H9 (cell line): Measurements from ENCODE around the gene SPINT1. TPM values are rescaled to one million over a fixed set of nuclear protein-coding genes. Genes with fewer than 3 reads are reported as not detected.

Source experiments
- DNase-seq: peaks from one replicate; pipeline ENCODE4 v3.0.0-alpha.2; 2017
- H2AFZ ChIP-seq: one replicate; pipeline ENCODE4 v1.6.1; 2013; ENCODE audit warnings: mild to moderate bottlenecking, low read length, control low read depth, moderate library complexity
- H2AK5ac ChIP-seq: 2 replicates; pipeline ENCODE4 v1.6.1; 2013; ENCODE audit warnings: low read length, control low read depth, mixed read lengths; ENCODE audit not compliant: insufficient read length
- H2BK120ac ChIP-seq: one replicate; pipeline ENCODE4 v1.6.1; 2013; ENCODE audit warnings: low read depth, mild to moderate bottlenecking, low read length, control low read depth, inconsistent platforms; ENCODE audit not compliant: poor library complexity, severe bottlenecking
- H2BK12ac ChIP-seq: 2 replicates; pipeline ENCODE4 v1.6.1; 2013; ENCODE audit warnings: low read length, control low read depth, mixed read lengths, low read depth; ENCODE audit not compliant: insufficient read length
- H2BK15ac ChIP-seq: 2 replicates; pipeline ENCODE4 v1.6.1; 2013; ENCODE audit warnings: low read depth, low read length, control low read depth
- H2BK20ac ChIP-seq: one replicate; pipeline ENCODE4 v1.6.1; 2013; ENCODE audit warnings: low read depth, mild to moderate bottlenecking, low read length, control low read depth, inconsistent platforms; ENCODE audit not compliant: poor library complexity, severe bottlenecking
- H2BK5ac ChIP-seq: 2 replicates; pipeline ENCODE4 v1.6.1; 2013; ENCODE audit warnings: low read length, control low read depth, mixed read lengths; ENCODE audit not compliant: insufficient read length
- H3K14ac ChIP-seq: 2 replicates; pipeline ENCODE4 v1.6.1; 2013; ENCODE audit warnings: low read length, control low read depth; ENCODE audit not compliant: insufficient read depth
- H3K18ac ChIP-seq: 2 replicates; pipeline ENCODE4 v1.6.1; 2013; ENCODE audit warnings: low read depth, mild to moderate bottlenecking, mixed read lengths, low read length, control low read depth; ENCODE audit not compliant: insufficient read length
- H3K23ac ChIP-seq: 2 replicates; pipeline ENCODE4 v1.6.1; 2013; ENCODE audit warnings: low read length, control low read depth, mixed read lengths, low read depth; ENCODE audit not compliant: insufficient read length
- H3K23me2 ChIP-seq: 2 replicates; pipeline ENCODE4 v1.6.1; 2013; ENCODE audit warnings: low read depth, mild to moderate bottlenecking, mixed read lengths, low read length, control low read depth; ENCODE audit not compliant: insufficient read length, poor library complexity, severe bottlenecking
- H3K27ac ChIP-seq: 2 replicates; pipeline ENCODE4 v1.5.1; 2013; ENCODE audit warnings: low read length, control low read depth, mixed read lengths, low read depth; ENCODE audit not compliant: insufficient read length
- H3K27me3 ChIP-seq: 2 replicates; pipeline ENCODE4 v1.6.1; 2013; ENCODE audit warnings: low read length, control low read depth, inconsistent platforms; ENCODE audit not compliant: insufficient read depth
- H3K4ac ChIP-seq: 2 replicates; pipeline ENCODE4 v1.6.1; 2013; ENCODE audit warnings: low read depth, mild to moderate bottlenecking, control low read depth, inconsistent platforms, low read length, moderate library complexity
- H3K4me1 ChIP-seq: 2 replicates; pipeline ENCODE4 v1.6.1; 2013; ENCODE audit warnings: low read length, control low read depth, inconsistent platforms; ENCODE audit not compliant: insufficient read depth
- H3K4me2 ChIP-seq: 2 replicates; pipeline ENCODE4 v1.6.1; 2013; ENCODE audit warnings: low read length, control low read depth, mixed read lengths; ENCODE audit not compliant: insufficient read length, insufficient read depth
- H3K56ac ChIP-seq: 2 replicates; pipeline ENCODE4 v1.6.1; 2013; ENCODE audit warnings: low read depth, mild to moderate bottlenecking, mixed read lengths, low read length, control low read depth; ENCODE audit not compliant: insufficient read length
- H3K79me1 ChIP-seq: 2 replicates; pipeline ENCODE4 v1.6.1; 2013; ENCODE audit warnings: low read depth, mild to moderate bottlenecking, moderate library complexity, low read length, control low read depth, inconsistent platforms; ENCODE audit not compliant: insufficient read depth, poor library complexity, severe bottlenecking
- H3K79me2 ChIP-seq: 2 replicates; pipeline ENCODE4 v1.6.1; 2013; ENCODE audit warnings: low read length, control low read depth, inconsistent platforms; ENCODE audit not compliant: insufficient read depth
- H3K9ac ChIP-seq: 2 replicates; pipeline ENCODE4 v1.6.1; 2013; ENCODE audit warnings: low read length, control low read depth, mixed read lengths; ENCODE audit not compliant: insufficient read length; ENCODE audit errors: extremely low read depth
- H3K9me3 ChIP-seq: one replicate; pipeline ENCODE4 v1.6.1; 2013; ENCODE audit warnings: low read depth, low read length, inconsistent platforms; ENCODE audit not compliant: control insufficient read depth
- H3T11ph ChIP-seq: one replicate; pipeline ENCODE4 v1.6.1; 2013; ENCODE audit warnings: mild to moderate bottlenecking, low read length, control low read depth, inconsistent platforms
- H4K20me1 ChIP-seq: one replicate; pipeline ENCODE4 v1.6.1; 2013; ENCODE audit not compliant: control insufficient read depth, insufficient read length, insufficient read depth
- H4K5ac ChIP-seq: 2 replicates; pipeline ENCODE4 v1.6.1; 2013; ENCODE audit warnings: low read depth, mild to moderate bottlenecking, mixed read lengths, low read length, control low read depth; ENCODE audit not compliant: insufficient read length
- H4K8ac ChIP-seq: replicated peaks from 2 replicates; pipeline ENCODE4 v1.6.1; 2013; ENCODE audit warnings: low read length, control low read depth, mixed read lengths, low read depth; ENCODE audit not compliant: insufficient read length
- H4K91ac ChIP-seq: 2 replicates; pipeline ENCODE4 v1.6.1; 2013; ENCODE audit warnings: low read depth, mild to moderate bottlenecking, moderate library complexity, mixed read lengths, low read length, control low read depth; ENCODE audit not compliant: insufficient read length
- H3K27ac Mint-ChIP-seq, 3 experiments: 2 replicates in 2 of 3; 3 replicates in 1 of 3; pipeline ENCODE4 v1.8.0; 2020 to 2021; ENCODE audit warnings: mixed read lengths in 3 of 3, mild to moderate bottlenecking in 1 of 3, moderate library complexity in 1 of 3
- H3K27me3 Mint-ChIP-seq: 2 replicates; pipeline ENCODE4 v1.8.0; 2021; ENCODE audit warnings: low read depth, mild to moderate bottlenecking, moderate library complexity, mixed read lengths
- H3K36me3 Mint-ChIP-seq, 3 experiments: 2 replicates in 2 of 3; 3 replicates in 1 of 3; pipeline ENCODE4 v1.8.0; 2020 to 2021; ENCODE audit warnings: low read depth in 3 of 3, mixed read lengths in 3 of 3; ENCODE audit not compliant: insufficient read depth in 1 of 3
- H3K4me1 Mint-ChIP-seq, 2 experiments: 2 replicates each; pipeline ENCODE4 v1.8.0; 2020; ENCODE audit warnings: mixed read lengths in 2 of 2
- H3K4me3 Mint-ChIP-seq, 2 experiments: 2 replicates in 1 of 2; 3 replicates in 1 of 2; pipeline ENCODE4 v1.8.0; 2020 to 2021; ENCODE audit warnings: mild to moderate bottlenecking in 2 of 2, mixed read lengths in 2 of 2, moderate library complexity in 1 of 2
- H3K9me3 Mint-ChIP-seq, 2 experiments: 2 replicates in 1 of 2; 3 replicates in 1 of 2; pipeline ENCODE4 v1.8.0; 2020; ENCODE audit warnings: mild to moderate bottlenecking in 2 of 2, mixed read lengths in 2 of 2, moderate library complexity in 1 of 2
- WGBS: extraction: QIAGEN DNeasy Blood & Tissue Kit; methylation state at CpG from one replicate; pipeline ENCODE4 v1.1.7; 2013; ENCODE audit warnings: missing lambda C conversion rate, low lambda C conversion rate, mixed read lengths; ENCODE audit not compliant: insufficient read length; ENCODE audit errors: extremely low coverage; 5-methylcytosine and 5-hydroxymethylcytosine counted together
- total RNA-seq: library from RNA; stranded (reverse); gene quantifications from 2 replicates; pipeline ENCODE4 v1.2.1, GENCODE V29; 2021
- TF ChIP-seq, protein P1 (sequence below): fragments of 200-600 bp; sonication (generic); conservative IDR thresholded peaks from 3 replicates; pipeline ENCODE4 v1.8.0; 2021; ENCODE audit warnings: antibody characterized with exemption, mild to moderate bottlenecking

The SPINT1 gene
- total RNA-seq, 1 experiment from 2014 or later, result 130 TPM

DNA sequence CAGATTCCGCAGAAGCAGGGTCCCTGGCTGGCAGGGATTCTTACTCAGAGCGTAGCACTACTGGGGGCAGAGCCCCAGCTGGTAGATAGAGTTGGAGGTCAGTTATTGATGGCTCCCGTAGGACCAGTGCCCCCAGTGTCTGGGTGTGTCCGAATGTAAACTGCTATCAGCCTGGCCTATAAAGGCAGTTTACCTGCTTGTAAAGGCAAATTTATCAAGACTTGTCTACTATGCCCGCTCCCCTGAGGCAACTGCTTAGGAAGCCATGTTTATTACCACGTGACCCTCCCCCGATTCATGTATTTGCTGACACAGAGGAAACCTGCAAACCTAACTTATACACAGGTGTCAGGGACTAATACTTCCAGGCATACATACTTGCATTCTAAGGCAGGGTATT lies 14.7 kb upstream of the SPINT1 start:
- no peak overlapping the region for H4K91ac ChIP-seq
- H4K8ac ChIP-seq, result no peak overlapping the region
- no peaks in the 10 kb centered on the region for H4K20me1 ChIP-seq
- Mint-ChIP-seq H3K27me3 (no peaks in the 10 kb centered on the region; the same call in 1 of the 2 replicates), H3K27ac (no peak overlapping the region), H3K4me1 (peaks cover 9% of the 10 kb centered on the region in 2 experiments), H3K9me3 (no peaks in the 10 kb centered on the region), H3K4me3 (no peak overlapping the region), H3K36me3 (peaks cover 0 to 2% (median 0%) of the 10 kb centered on the region in 3 experiments; a peak in 1 of 7 replicates)
- H3K4me2 ChIP-seq, result no peak overlapping the region
- no peak overlapping the region for H2BK12ac ChIP-seq
- H3K27ac ChIP-seq, result no peak overlapping the region
- no peak overlapping the region for H4K5ac ChIP-seq
- no peak overlapping the region for H2BK120ac ChIP-seq
- H3K79me1 ChIP-seq, result no peaks in the 10 kb centered on the region
- H3K18ac ChIP-seq, result no peak overlapping the region
- DNase-seq, result no peak
- TF ChIP-seq, protein P1, sequence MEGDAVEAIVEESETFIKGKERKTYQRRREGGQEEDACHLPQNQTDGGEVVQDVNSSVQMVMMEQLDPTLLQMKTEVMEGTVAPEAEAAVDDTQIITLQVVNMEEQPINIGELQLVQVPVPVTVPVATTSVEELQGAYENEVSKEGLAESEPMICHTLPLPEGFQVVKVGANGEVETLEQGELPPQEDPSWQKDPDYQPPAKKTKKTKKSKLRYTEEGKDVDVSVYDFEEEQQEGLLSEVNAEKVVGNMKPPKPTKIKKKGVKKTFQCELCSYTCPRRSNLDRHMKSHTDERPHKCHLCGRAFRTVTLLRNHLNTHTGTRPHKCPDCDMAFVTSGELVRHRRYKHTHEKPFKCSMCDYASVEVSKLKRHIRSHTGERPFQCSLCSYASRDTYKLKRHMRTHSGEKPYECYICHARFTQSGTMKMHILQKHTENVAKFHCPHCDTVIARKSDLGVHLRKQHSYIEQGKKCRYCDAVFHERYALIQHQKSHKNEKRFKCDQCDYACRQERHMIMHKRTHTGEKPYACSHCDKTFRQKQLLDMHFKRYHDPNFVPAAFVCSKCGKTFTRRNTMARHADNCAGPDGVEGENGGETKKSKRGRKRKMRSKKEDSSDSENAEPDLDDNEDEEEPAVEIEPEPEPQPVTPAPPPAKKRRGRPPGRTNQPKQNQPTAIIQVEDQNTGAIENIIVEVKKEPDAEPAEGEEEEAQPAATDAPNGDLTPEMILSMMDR, result no peak
- H2AFZ ChIP-seq, result no peak overlapping the region
- H3K23ac ChIP-seq, result no peak overlapping the region
- H3K9me3 ChIP-seq, result no peaks in the 10 kb centered on the region
- no peak overlapping the region for H2BK20ac ChIP-seq
- no peak overlapping the region for H3K14ac ChIP-seq
- H3K23me2 ChIP-seq, result no peaks in the 10 kb centered on the region
- no peak overlapping the region for H2AK5ac ChIP-seq
- H2BK15ac ChIP-seq, result no peak overlapping the region
- no peak overlapping the region for H2BK5ac ChIP-seq
- H3K9ac ChIP-seq, result no peak overlapping the region
- peaks cover 2% of the 10 kb centered on the region; the same call in 1 of the 2 replicates for H3K4me1 ChIP-seq
- H3K4ac ChIP-seq, result no peak overlapping the region
- no peaks in the 10 kb centered on the region for H3K79me2 ChIP-seq
- H3K27me3 ChIP-seq, result no peaks in the 10 kb centered on the region
- no peak overlapping the region for H3T11ph ChIP-seq
- whole genome bisulfite sequencing, result no CpG with 5 or more reads among the region's 7 CpGs
- H3K56ac ChIP-seq, result no peak overlapping the region
